Neutrophil (primary cell): Measurements from ENCODE around the gene GCNT2.
"Not testable (repeated sequence)": the region's sequence is repeated elsewhere in the genome, so short reads cannot be mapped to it uniquely, and the experiment has no call there.

ENCODE experiments used
- H3K27ac ChIP-seq: fragments of 200-600 bp; sonication (generic); 2 replicates; pipeline ENCODE4 v1.5.1; 2016; ENCODE audit warnings: mild to moderate bottlenecking, moderate library complexity
- H3K27me3 ChIP-seq: fragments of 200-600 bp; sonication (generic); 2 replicates; pipeline ENCODE4 v1.6.0; 2016; ENCODE audit warnings: mild to moderate bottlenecking
- H3K36me3 ChIP-seq: fragments of 200-600 bp; sonication (generic); 2 replicates; pipeline ENCODE4 v1.5.1; 2017
- H3K4me1 ChIP-seq, 2 experiments: fragments of 200-600 bp in 1 of 2; sonication (generic) in 1 of 2; 1 replicate in 1 of 2; 2 replicates in 1 of 2; pipeline versions ENCODE4 v1.5.1 to v1.6.1; 2013 to 2016; ENCODE audit warnings: low read depth in 1 of 2, low read length in 1 of 2, mild to moderate bottlenecking in 1 of 2, moderate library complexity in 1 of 2; ENCODE audit not compliant: control insufficient read depth in 1 of 2, insufficient read depth in 1 of 2
- H3K4me3 ChIP-seq, 2 experiments: fragments of 200-600 bp in 1 of 2; sonication (generic) in 1 of 2; 1 replicate in 1 of 2; 2 replicates in 1 of 2; pipeline ENCODE4 v1.5.1; 2013 to 2016; ENCODE audit warnings: low read depth in 1 of 2, low read length in 1 of 2, mild to moderate bottlenecking in 1 of 2, moderate library complexity in 1 of 2
- H3K9me3 ChIP-seq: fragments of 200-600 bp; sonication (generic); 2 replicates; pipeline ENCODE4 v1.5.1; 2016
- CTCF ChIP-seq: fragments of 200-600 bp; sonication (generic); IDR thresholded peaks from 2 replicates; pipeline ENCODE4 v1.5.1; 2016; ENCODE audit warnings: antibody characterized with exemption

GCNT2 gene

GRCh38 chr6:10655508-10656055, 134.4 kb downstream of the GCNT2 start:
- Histone ChIP-seq H3K9me3 (no peaks in the 10 kb centered on the region), H3K4me3 (no peak overlapping the region), H3K27ac (no peak overlapping the region), H3K4me1 (no peaks in the 10 kb centered on the region), H3K36me3 (no peaks in the 10 kb centered on the region), H3K27me3 (peaks cover 32% of the 10 kb centered on the region)
- no peak for TF ChIP-seq CTCF

GRCh38 chr6:10658910-10659698, 138.0 kb downstream of the GCNT2 start:
- no peak overlapping the region for H3K27ac ChIP-seq
- peak overlapping the region in 1 of 2 experiments; percentile 29 for H3K4me3 ChIP-seq
- no peaks in the 10 kb centered on the region for H3K9me3 ChIP-seq
- H3K27me3 ChIP-seq, result peaks cover 23% of the 10 kb centered on the region
- no peaks in the 10 kb centered on the region for H3K4me1 ChIP-seq
- no peaks in the 10 kb centered on the region for H3K36me3 ChIP-seq
- TF ChIP-seq CTCF, result no peak

DNA sequence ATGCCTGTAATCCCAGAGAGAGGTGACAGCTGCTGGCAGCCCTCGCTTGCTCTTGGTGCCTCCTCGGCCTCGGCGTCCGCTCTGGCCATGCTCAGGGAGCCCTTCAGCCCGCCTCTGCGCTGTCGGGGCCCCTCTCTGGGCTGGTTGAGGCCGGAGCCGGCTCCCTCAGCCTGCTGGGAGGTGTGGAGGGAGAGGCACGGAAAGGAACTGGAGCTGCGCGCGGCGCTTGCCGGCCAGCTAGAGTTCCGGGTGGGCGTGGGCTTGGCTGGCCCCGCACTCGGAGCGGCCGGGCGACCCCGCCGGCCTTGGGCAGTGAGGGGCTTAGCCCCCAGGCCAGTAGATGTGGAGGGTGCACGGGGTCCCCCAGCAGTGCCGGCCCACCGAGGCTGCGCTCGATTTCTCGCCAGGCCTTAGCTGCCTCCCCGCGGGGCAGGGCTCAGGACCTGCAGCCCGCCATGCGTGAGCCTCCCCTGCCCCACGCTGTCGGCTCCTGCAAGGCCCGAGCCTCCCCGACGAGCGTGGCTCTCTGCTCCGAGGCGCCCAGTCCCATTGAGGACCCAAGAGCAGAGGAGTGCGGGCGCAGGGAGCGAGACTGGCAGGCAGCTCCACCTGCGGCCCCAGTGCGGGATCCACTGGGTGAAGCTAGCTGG, 138.7 kb downstream of the GCNT2 start:
- no peak for TF ChIP-seq CTCF
- Histone ChIP-seq H3K27me3 (peaks cover 15% of the 10 kb centered on the region), H3K4me1 (no peaks in the 10 kb centered on the region), H3K9me3 (no peaks in the 10 kb centered on the region), H3K4me3 (peak overlapping the region in 1 of 2 experiments; percentile 29), H3K27ac (no peak overlapping the region), H3K36me3 (no peaks in the 10 kb centered on the region)

DNA sequence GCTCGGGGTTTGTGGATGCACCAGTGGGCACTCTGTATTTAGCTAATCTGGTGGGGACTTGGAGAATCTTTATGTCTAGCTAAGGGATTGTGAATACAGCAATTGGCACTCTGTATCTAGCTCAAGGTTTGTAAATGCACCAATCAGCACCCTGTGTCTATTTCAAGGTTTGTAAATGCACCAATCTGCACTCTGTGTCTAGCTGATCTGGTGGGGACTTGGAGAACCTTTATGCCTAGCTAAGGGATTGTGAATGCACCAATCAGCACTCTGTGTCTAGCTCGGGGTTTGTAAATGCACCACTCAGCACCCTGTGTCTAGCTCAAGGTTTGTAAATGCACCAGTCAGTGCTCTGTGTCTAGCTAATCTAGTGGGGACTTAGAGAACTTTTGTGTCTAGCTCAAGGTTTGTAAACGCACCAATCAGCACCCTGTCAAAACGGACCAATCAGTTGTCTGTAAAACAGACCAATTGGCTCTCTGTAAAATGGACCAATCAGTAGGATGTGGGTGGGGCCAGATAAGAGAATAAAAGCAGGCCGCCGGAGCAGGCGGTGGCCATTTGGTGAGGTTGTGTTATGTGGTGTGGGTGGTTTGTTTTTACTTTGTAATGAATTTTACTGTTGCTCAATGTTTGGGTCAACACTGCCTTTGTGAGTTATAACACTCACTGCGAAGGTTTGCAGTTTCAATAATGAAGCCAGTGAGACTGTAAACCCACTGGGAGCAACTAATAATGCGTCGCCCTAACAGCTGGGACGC, 139.5 kb downstream of the GCNT2 start:
- not testable (repeated sequence) for H3K4me3 ChIP-seq, H3K9me3 ChIP-seq, H3K36me3 ChIP-seq, H3K27me3 ChIP-seq, H3K4me1 ChIP-seq, H3K27ac ChIP-seq

DNA sequence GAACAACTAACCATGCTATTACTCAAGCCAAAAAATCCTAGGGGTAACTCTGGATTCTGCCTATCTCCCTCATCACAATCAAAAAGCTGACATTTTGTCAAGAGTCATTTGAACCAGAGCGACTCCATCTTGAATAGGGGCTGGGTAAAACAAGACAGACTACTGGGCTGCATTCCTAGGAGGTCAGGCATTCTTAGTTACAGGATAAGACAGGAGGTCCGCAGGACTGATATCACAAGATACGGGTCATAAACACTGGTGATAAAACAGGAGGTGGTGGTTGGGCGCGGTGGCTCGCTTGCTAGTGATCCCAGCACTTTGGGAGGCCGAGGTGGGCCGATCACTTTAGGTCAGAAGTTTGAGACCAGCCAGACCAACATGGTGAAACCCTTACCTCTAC, 141.1 kb downstream of the GCNT2 start:
- Histone ChIP-seq H3K4me3 (no peak overlapping the region), H3K36me3 (no peaks in the 10 kb centered on the region), H3K27me3 (no peaks in the 10 kb centered on the region), H3K9me3 (no peaks in the 10 kb centered on the region), H3K27ac (no peak overlapping the region), H3K4me1 (no peaks in the 10 kb centered on the region)
- TF ChIP-seq CTCF, result no peak
